ENCODE data around the gene CPNE7. TPM values are rescaled to one million over a fixed set of nuclear protein-coding genes. Genes with fewer than 3 reads are reported as not detected.

The CPNE7 gene
- total RNA-seq, 2 donors from 2014 or later = 0.18 to 8.9 TPM

DNA sequence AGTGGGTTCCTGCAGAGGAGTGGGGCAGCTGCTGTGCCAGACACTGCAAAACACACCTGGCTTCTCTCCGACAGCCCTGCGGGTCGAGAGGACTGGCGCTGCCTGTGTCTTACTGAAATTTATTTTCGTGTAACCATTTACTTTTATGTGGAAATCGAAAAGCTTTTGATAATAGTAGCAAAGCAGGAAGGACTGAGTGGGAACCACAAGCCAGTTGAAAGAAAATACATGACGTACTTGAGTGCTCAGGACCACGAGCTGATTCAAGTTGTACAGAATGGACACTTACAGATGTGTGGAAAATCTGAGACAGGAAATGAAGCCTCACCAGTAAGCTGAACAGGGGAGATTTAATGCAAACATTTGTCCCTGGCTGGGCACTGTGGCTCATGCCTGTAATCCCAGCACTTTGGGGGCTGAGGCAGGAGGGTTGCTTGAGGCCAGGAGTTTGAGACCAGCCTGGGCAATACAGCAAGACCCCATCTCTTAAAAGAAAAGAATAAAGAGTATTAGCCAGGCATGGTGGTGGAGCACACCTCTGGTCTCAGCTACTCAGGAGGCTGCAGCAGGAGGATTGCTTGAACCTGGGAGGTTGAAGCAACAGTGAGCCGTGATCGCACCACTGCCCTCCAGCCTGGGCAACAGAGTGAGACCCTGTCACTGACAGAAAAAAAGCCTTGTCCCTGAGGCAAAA, 26.4 kb upstream of the CPNE7 start:
- no peak overlapping the region for H3K4me3 ChIP-seq
- TF ChIP-seq POLR2A (IDR thresholded peaks at IDR 0.05) (no peak), POLR2AphosphoS5 (IDR thresholded peaks at IDR 0.05) (no peak)
- TF ChIP-seq, protein P1, sequence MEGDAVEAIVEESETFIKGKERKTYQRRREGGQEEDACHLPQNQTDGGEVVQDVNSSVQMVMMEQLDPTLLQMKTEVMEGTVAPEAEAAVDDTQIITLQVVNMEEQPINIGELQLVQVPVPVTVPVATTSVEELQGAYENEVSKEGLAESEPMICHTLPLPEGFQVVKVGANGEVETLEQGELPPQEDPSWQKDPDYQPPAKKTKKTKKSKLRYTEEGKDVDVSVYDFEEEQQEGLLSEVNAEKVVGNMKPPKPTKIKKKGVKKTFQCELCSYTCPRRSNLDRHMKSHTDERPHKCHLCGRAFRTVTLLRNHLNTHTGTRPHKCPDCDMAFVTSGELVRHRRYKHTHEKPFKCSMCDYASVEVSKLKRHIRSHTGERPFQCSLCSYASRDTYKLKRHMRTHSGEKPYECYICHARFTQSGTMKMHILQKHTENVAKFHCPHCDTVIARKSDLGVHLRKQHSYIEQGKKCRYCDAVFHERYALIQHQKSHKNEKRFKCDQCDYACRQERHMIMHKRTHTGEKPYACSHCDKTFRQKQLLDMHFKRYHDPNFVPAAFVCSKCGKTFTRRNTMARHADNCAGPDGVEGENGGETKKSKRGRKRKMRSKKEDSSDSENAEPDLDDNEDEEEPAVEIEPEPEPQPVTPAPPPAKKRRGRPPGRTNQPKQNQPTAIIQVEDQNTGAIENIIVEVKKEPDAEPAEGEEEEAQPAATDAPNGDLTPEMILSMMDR (IDR thresholded peaks at IDR 0.05) = no peak
- H3K9me3 ChIP-seq = no peaks in the 10 kb centered on the region
- intact Hi-C loops (cut with DNase I) = no loop called here
- no peak overlapping the region for H3K27ac ChIP-seq
- H3K36me3 ChIP-seq = peaks cover 11 to 13% of the 10 kb centered on the region in 2 donors
- 89% methylated on average over 10 of the region's 10 CpGs for WGBS
- no peaks in the 10 kb centered on the region for H3K27me3 ChIP-seq (replicated peaks; ENCODE audit: insufficient read depth)
- DNase-seq (ENCODE audit: low spot score) = no peak
- no peaks in the 10 kb centered on the region for H3K4me1 ChIP-seq (replicated peaks)

DNA sequence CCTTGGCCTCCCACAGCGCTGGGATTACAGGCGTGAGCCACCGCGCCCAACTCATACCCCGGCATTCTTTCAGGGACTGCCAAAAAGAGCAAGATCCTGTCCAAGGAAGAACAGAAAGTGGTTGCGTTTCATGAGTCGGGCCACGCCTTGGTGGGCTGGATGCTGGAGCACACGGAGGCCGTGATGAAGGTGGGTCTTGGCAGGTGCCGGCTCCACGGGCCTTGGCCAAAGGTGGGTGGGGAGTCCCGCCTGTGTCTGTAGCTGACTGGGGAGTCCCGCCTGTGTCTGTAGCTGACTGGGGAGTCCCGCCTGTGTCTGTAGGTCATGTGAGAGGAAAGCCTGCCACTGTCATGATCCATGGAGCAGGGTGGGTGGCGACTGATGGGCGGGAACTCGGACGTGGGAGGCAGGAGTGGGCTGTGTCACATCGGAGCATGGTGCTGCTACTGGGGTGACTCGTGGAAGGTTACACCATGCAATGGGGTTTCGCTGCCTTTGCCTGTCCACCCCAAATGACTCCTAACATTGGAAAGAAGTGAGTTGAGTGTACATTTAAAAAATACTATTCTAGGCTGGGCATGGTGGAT, 25.0 kb upstream of the CPNE7 start:
- intact Hi-C loops (cut with DNase I) = no loop called here

DNA sequence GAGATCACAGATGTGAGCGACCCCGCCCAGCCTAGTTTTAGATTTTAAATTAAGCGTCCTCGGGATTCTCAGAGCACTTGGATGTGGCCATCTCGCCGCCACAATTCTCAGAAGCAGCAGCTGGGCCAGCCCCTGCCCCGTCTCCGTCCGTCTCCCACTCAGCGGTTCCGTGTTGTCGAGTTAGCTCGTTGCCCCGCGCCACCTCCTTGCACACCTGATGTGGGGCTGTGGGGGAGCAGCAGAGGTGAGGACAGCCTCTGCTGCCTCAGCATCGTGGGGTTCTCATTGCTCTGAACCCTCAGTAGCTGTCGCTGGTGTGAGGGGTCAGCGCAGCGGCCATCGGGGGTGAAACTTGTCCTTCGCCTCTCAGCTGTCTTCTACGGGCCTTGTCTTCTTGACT, 23.2 kb upstream of the CPNE7 start:
- intact Hi-C loops (cut with DNase I) = no loop called here
- DNase-seq (ENCODE audit: low spot score) = no peak
- H3K27ac ChIP-seq = no peak overlapping the region
- peaks cover 0 to 15% of the 10 kb centered on the region in 2 donors for H3K36me3 ChIP-seq
- H3K9me3 ChIP-seq = no peaks in the 10 kb centered on the region
- TF ChIP-seq POLR2AphosphoS5 (IDR thresholded peaks at IDR 0.05) = no peak
- TF ChIP-seq, protein P1 (IDR thresholded peaks at IDR 0.05) = no peak
- TF ChIP-seq POLR2A (IDR thresholded peaks at IDR 0.05) = no peak
- WGBS = 95% methylated on average over 22 of the region's 22 CpGs
- H3K27me3 ChIP-seq (replicated peaks; ENCODE audit: insufficient read depth) = no peaks in the 10 kb centered on the region
- no peaks in the 10 kb centered on the region for H3K4me1 ChIP-seq (replicated peaks)
- H3K4me3 ChIP-seq = no peak overlapping the region

More for the DNA sequence above, 25.0 kb upstream of the CPNE7 start:
- Histone ChIP-seq H3K36me3 (peaks cover 8 to 16% of the 10 kb centered on the region in 2 donors), H3K4me1 (replicated peaks) (no peaks in the 10 kb centered on the region), H3K27me3 (replicated peaks; ENCODE audit: insufficient read depth) (no peaks in the 10 kb centered on the region), H3K9me3 (no peaks in the 10 kb centered on the region), H3K27ac (no peak overlapping the region), H3K4me3 (no peak overlapping the region)
- TF ChIP-seq POLR2A (IDR thresholded peaks at IDR 0.05) (no peak), POLR2AphosphoS5 (IDR thresholded peaks at IDR 0.05) (no peak)
- TF ChIP-seq, protein P1 (IDR thresholded peaks at IDR 0.05) = no peak
- WGBS = 89% methylated on average over 22 of the region's 22 CpGs
- no peak for DNase-seq (ENCODE audit: low spot score)

DNA sequence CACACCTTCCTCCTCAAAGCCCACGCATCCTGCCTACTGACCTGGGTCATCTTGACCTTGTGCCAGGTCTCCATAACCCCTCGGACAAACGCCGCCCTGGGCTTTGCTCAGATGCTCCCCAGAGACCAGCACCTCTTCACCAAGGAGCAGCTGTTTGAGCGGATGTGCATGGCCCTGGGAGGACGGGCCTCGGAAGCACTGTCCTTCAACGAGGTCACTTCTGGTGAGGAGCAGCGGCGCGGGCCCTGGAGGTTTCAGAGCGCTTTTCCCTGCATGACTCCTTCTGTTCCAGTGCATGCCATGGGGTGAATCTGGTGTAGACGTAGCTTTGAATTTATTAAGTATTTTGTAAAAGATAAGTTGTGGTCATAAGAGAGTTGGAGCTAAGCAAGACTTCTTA, 22.6 kb upstream of the CPNE7 start:
- no peak overlapping the region for H3K4me3 ChIP-seq
- 96% methylated on average over 13 of the region's 13 CpGs for WGBS
- peaks cover 0 to 13% of the 10 kb centered on the region in 2 donors for H3K36me3 ChIP-seq
- intact Hi-C loops (cut with DNase I) = no loop called here
- TF ChIP-seq POLR2AphosphoS5 (IDR thresholded peaks at IDR 0.05) (no peak), POLR2A (IDR thresholded peaks at IDR 0.05) (no peak)
- TF ChIP-seq, protein P1 (IDR thresholded peaks at IDR 0.05) = no peak
- no peak overlapping the region for H3K27ac ChIP-seq
- DNase-seq (ENCODE audit: low spot score) = no peak
- H3K4me1 ChIP-seq (replicated peaks) = no peaks in the 10 kb centered on the region
- H3K9me3 ChIP-seq = no peaks in the 10 kb centered on the region
- H3K27me3 ChIP-seq (replicated peaks; ENCODE audit: insufficient read depth) = no peaks in the 10 kb centered on the region

DNA sequence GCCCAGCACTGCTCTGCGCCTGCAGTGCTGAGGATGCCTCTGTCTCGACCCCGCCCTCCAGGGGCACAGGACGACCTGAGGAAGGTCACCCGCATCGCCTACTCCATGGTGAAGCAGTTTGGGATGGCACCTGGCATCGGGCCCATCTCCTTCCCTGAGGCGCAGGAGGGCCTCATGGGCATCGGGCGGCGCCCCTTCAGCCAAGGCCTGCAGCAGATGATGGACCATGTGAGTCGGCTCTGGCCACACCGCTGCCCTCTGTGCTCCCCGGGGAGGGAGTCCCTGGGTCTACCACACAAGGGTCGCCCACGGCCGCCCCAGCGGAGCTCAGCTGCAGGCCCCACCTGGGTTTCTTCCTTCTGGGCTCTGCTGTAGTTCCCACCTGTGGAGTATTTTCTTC, 21.8 kb upstream of the CPNE7 start:
- H3K4me1 ChIP-seq (replicated peaks) = no peaks in the 10 kb centered on the region
- H3K36me3 ChIP-seq = peaks cover 0 to 13% of the 10 kb centered on the region in 2 donors
- intact Hi-C loops (cut with DNase I) = no loop called here
- DNase-seq (ENCODE audit: low spot score) = no peak
- no peak overlapping the region for H3K4me3 ChIP-seq
- H3K27ac ChIP-seq = no peak overlapping the region
- no peaks in the 10 kb centered on the region for H3K9me3 ChIP-seq
- no peaks in the 10 kb centered on the region for H3K27me3 ChIP-seq (replicated peaks; ENCODE audit: insufficient read depth)
- no peak for TF ChIP-seq POLR2AphosphoS5 (IDR thresholded peaks at IDR 0.05)
- no peak for TF ChIP-seq POLR2A (IDR thresholded peaks at IDR 0.05)
- TF ChIP-seq, protein P1 (IDR thresholded peaks at IDR 0.05) = no peak
- 94% methylated on average over 10 of the region's 18 CpGs for WGBS
